ENCODE data around the gene PGGHG.

The PGGHG gene

GRCh38 chr11:298406-299065 is 9.6 kb downstream of the PGGHG start:
- H3K4me1 ChIP-seq (ENCODE audit: control insufficient read depth in 1 of 2, insufficient read depth in 2 of 2, low read length in 2 of 2), result peaks cover 14 to 26% of the 10 kb centered on the region in 2 donors
- H3K36me3 ChIP-seq (ENCODE audit: control insufficient read depth in 1 of 2, insufficient read depth in 2 of 2, low read length in 2 of 2), result peaks cover 0 to 9% of the 10 kb centered on the region in 2 donors
- H3K27me3 ChIP-seq (ENCODE audit: control insufficient read depth in 1 of 2, insufficient read depth in 2 of 2, low read length in 2 of 2), result peaks cover 9 to 19% of the 10 kb centered on the region in 2 donors
- H3K9me3 ChIP-seq (ENCODE audit: control insufficient read depth in 1 of 2, low read length in 2 of 2), result no peaks in the 10 kb centered on the region
- no peak overlapping the region for H3K9ac ChIP-seq (ENCODE audit: low read depth in 1 of 2, low read length in 2 of 2)
- H3K27ac ChIP-seq (ENCODE audit: low read depth, low read length), result no peak overlapping the region
- no peak overlapping the region for H3K4me3 ChIP-seq (ENCODE audit: low read depth in 1 of 2, low read length in 2 of 2)

GRCh38 chr11:299081-299891 is 10.4 kb downstream of the PGGHG start, which contains the start of gene IFITM5:
TSS of gene IFITM5 (minus strand) at chr11:299526. CDS start at chr11:299490, 36 bp downstream.
- Histone ChIP-seq H3K4me3 (ENCODE audit: low read depth in 1 of 2, low read length in 2 of 2) (no peak within 1 kb of the TSS), H3K27ac (ENCODE audit: low read depth, low read length) (no peak within 1 kb of the TSS), H3K36me3 (ENCODE audit: control insufficient read depth in 1 of 2, insufficient read depth in 2 of 2, low read length in 2 of 2) (peaks cover 0 to 4% of the 10 kb centered on the region in 2 donors), H3K4me1 (ENCODE audit: control insufficient read depth in 1 of 2, insufficient read depth in 2 of 2, low read length in 2 of 2) (peaks cover 14 to 26% of the 10 kb centered on the region in 2 donors), H3K9ac (ENCODE audit: low read depth in 1 of 2, low read length in 2 of 2) (no peak within 1 kb of the TSS), H3K27me3 (ENCODE audit: control insufficient read depth in 1 of 2, insufficient read depth in 2 of 2, low read length in 2 of 2) (peaks cover 9 to 19% of the 10 kb centered on the region in 2 donors), H3K9me3 (ENCODE audit: control insufficient read depth in 1 of 2, low read length in 2 of 2) (no peaks in the 10 kb centered on the region)

GRCh38 chr11:299951-300735 is 11.2 kb downstream of the PGGHG start:
- H3K4me3 ChIP-seq (ENCODE audit: low read depth in 1 of 2, low read length in 2 of 2), result no peak overlapping the region
- H3K27ac ChIP-seq (ENCODE audit: low read depth, low read length), result no peak overlapping the region
- H3K36me3 ChIP-seq (ENCODE audit: control insufficient read depth in 1 of 2, insufficient read depth in 2 of 2, low read length in 2 of 2), result no peaks in the 10 kb centered on the region
- peaks cover 14 to 26% of the 10 kb centered on the region in 2 donors for H3K4me1 ChIP-seq (ENCODE audit: control insufficient read depth in 1 of 2, insufficient read depth in 2 of 2, low read length in 2 of 2)
- H3K9me3 ChIP-seq (ENCODE audit: control insufficient read depth in 1 of 2, low read length in 2 of 2), result no peaks in the 10 kb centered on the region
- peaks cover 9 to 19% of the 10 kb centered on the region in 2 donors for H3K27me3 ChIP-seq (ENCODE audit: control insufficient read depth in 1 of 2, insufficient read depth in 2 of 2, low read length in 2 of 2)
- no peak overlapping the region for H3K9ac ChIP-seq (ENCODE audit: low read depth in 1 of 2, low read length in 2 of 2)

DNA sequence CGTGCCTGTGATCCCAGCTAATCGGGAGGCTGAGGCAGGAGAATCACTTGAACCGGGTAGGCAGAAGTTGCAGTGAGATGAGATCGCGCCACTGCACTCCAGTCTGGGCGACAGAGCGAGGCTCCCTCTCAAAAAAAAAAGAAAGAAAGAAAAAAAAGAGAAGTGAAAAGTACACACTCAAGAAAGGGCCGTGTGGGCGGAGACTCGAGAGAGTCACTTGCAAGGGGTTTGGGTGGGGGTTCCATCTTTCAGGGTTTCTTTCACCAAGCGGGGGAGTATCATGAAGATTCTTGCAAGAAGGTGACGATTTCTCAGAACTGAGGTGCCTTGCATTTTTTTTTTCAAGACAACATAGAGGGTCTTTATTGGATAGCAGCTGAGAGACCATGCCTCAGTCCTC is 14.4 kb downstream of the PGGHG start:
- no peak overlapping the region for H3K27ac ChIP-seq (ENCODE audit: low read depth, low read length)
- H3K4me3 ChIP-seq (ENCODE audit: low read depth in 1 of 2, low read length in 2 of 2), result no peak overlapping the region
- H3K27me3 ChIP-seq (ENCODE audit: control insufficient read depth in 1 of 2, insufficient read depth in 2 of 2, low read length in 2 of 2), result peaks cover 9 to 10% of the 10 kb centered on the region in 2 donors
- H3K9ac ChIP-seq (ENCODE audit: low read depth in 1 of 2, low read length in 2 of 2), result no peak overlapping the region
- no peaks in the 10 kb centered on the region for H3K9me3 ChIP-seq (ENCODE audit: control insufficient read depth in 1 of 2, low read length in 2 of 2)
- peaks cover 3 to 15% of the 10 kb centered on the region in 2 donors for H3K4me1 ChIP-seq (ENCODE audit: control insufficient read depth in 1 of 2, insufficient read depth in 2 of 2, low read length in 2 of 2)
- no peaks in the 10 kb centered on the region for H3K36me3 ChIP-seq (ENCODE audit: control insufficient read depth in 1 of 2, insufficient read depth in 2 of 2, low read length in 2 of 2)

DNA sequence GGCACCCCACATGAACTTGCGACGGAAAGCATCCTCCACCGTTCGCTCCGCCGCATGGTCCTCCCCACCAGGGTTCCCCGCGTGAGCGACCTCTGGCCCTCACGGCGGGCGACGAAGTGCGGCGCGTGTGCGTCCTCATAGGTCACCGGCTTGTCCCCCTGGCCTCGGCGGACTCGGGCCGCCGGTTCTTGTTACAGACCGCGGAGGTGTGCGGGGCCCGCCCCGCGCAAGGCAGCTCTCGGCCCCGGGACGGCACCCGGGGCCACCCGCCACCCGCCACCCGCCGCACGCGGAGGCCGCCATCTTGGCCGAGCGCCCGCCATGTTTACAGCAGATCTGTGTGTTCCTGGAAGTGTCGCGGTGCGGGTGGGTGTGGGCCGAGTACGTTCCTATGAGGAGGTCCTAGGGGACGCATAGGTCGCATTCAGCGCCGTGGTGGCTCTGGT is 15.2 kb downstream of the PGGHG start:
- peaks cover 3 to 15% of the 10 kb centered on the region in 2 donors for H3K4me1 ChIP-seq (ENCODE audit: control insufficient read depth in 1 of 2, insufficient read depth in 2 of 2, low read length in 2 of 2)
- no peaks in the 10 kb centered on the region for H3K9me3 ChIP-seq (ENCODE audit: control insufficient read depth in 1 of 2, low read length in 2 of 2)
- no peak overlapping the region for H3K9ac ChIP-seq (ENCODE audit: low read depth in 1 of 2, low read length in 2 of 2)
- no peak overlapping the region for H3K4me3 ChIP-seq (ENCODE audit: low read depth in 1 of 2, low read length in 2 of 2)
- H3K36me3 ChIP-seq (ENCODE audit: control insufficient read depth in 1 of 2, insufficient read depth in 2 of 2, low read length in 2 of 2), result no peaks in the 10 kb centered on the region
- H3K27ac ChIP-seq (ENCODE audit: low read depth, low read length), result no peak overlapping the region
- H3K27me3 ChIP-seq (ENCODE audit: control insufficient read depth in 1 of 2, insufficient read depth in 2 of 2, low read length in 2 of 2), result peaks cover 9 to 10% of the 10 kb centered on the region in 2 donors

- Histone ChIP-seq H3K4me3 (ENCODE audit: low read depth in 1 of 2, low read length in 2 of 2) (no peak overlapping the region), H3K27ac (ENCODE audit: low read depth, low read length) (no peak overlapping the region), H3K9me3 (ENCODE audit: control insufficient read depth in 1 of 2, low read length in 2 of 2) (no peaks in the 10 kb centered on the region), H3K36me3 (ENCODE audit: control insufficient read depth in 1 of 2, insufficient read depth in 2 of 2, low read length in 2 of 2) (no peaks in the 10 kb centered on the region), H3K9ac (ENCODE audit: low read depth in 1 of 2, low read length in 2 of 2) (no peak overlapping the region), H3K4me1 (ENCODE audit: control insufficient read depth in 1 of 2, insufficient read depth in 2 of 2, low read length in 2 of 2) (peaks cover 3 to 22% of the 10 kb centered on the region in 2 donors), H3K27me3 (ENCODE audit: control insufficient read depth in 1 of 2, insufficient read depth in 2 of 2, low read length in 2 of 2) (peaks cover 3 to 5% of the 10 kb centered on the region in 2 donors)
These were observed 16.3 kb downstream of the PGGHG start for GRCh38 chr11:304915-305843.

DNA sequence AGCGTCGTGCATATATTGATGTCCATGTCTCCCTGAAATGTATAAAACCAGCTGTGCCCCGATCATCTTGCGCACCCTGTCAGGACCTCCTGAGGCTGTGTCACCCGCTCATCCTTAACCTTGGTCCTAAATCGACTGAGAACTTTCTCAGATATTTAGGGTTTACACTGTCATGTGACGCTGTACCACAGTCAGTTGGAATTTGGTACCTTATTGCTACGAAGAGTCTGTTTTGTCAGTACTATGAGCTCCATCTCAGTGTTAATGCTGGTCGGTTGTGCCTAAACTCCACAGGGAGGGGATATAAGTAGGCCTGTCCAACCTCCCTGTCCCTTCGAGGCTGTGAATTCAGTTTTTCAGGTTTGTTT is 16.9 kb downstream of the PGGHG start:
- Histone ChIP-seq H3K4me3 (ENCODE audit: low read depth in 1 of 2, low read length in 2 of 2) (no peak overlapping the region), H3K36me3 (ENCODE audit: control insufficient read depth in 1 of 2, insufficient read depth in 2 of 2, low read length in 2 of 2) (no peaks in the 10 kb centered on the region), H3K27ac (ENCODE audit: low read depth, low read length) (no peak overlapping the region), H3K27me3 (ENCODE audit: control insufficient read depth in 1 of 2, insufficient read depth in 2 of 2, low read length in 2 of 2) (no peaks in the 10 kb centered on the region), H3K9ac (ENCODE audit: low read depth in 1 of 2, low read length in 2 of 2) (no peak overlapping the region), H3K9me3 (ENCODE audit: control insufficient read depth in 1 of 2, low read length in 2 of 2) (no peaks in the 10 kb centered on the region), H3K4me1 (ENCODE audit: control insufficient read depth in 1 of 2, insufficient read depth in 2 of 2, low read length in 2 of 2) (peaks cover 0 to 18% of the 10 kb centered on the region in 2 donors)

- H3K27ac ChIP-seq (ENCODE audit: low read depth, low read length), result peak overlapping the region; percentile 50
- H3K9ac ChIP-seq (ENCODE audit: low read depth in 1 of 2, low read length in 2 of 2), result no peak overlapping the region
- H3K4me3 ChIP-seq (ENCODE audit: low read depth in 1 of 2, low read length in 2 of 2), result no peak overlapping the region
These were observed 17.9 kb downstream of the PGGHG start for GRCh38 chr11:306645-307371.

More at GRCh38 chr11:306645-307371, 17.9 kb downstream of the PGGHG start:
- H3K36me3 ChIP-seq (ENCODE audit: control insufficient read depth in 1 of 2, insufficient read depth in 2 of 2, low read length in 2 of 2), result no peaks in the 10 kb centered on the region
- peaks cover 1 to 20% of the 10 kb centered on the region in 2 donors for H3K4me1 ChIP-seq (ENCODE audit: control insufficient read depth in 1 of 2, insufficient read depth in 2 of 2, low read length in 2 of 2)
- H3K27me3 ChIP-seq (ENCODE audit: control insufficient read depth in 1 of 2, insufficient read depth in 2 of 2, low read length in 2 of 2), result no peaks in the 10 kb centered on the region
- H3K9me3 ChIP-seq (ENCODE audit: control insufficient read depth in 1 of 2, low read length in 2 of 2), result no peaks in the 10 kb centered on the region

Measured in duodenal mucosa (tissue), 2 donors.